K562 (cell line): Measurements from ENCODE around the gene SLC19A1. TPM values are rescaled to one million over a fixed set of nuclear protein-coding genes. Genes with fewer than 3 reads are reported as not detected.

Experiments used
- ATAC-seq: fragments of 200-7000 bp; cut with Tn5 transposase; 3 replicates; pipeline ENCODE4 v1.9.1; 2020; ENCODE audit warnings: moderate library complexity
- BruUV-seq: library from RNA; stranded (reverse); fragments of 400-500 nt; replicated peaks from 2 replicates; lab custom pipeline; 2021; lab: Mats Ljungman, UMichigan
- CTCF ChIA-PET: fragments of 300-600 bp; formaldehyde crosslinking; extraction: SDS; loops from one replicate; lab custom pipeline; 2021; ENCODE audit warnings: low intra/inter-chr PET ratio; lab: Yijun Ruan, JAX
- POLR2A ChIA-PET: fragments of 300-600, 350-650 bp; sonication (Branson Sonifier 250); formaldehyde crosslinking; extraction: SDS; loops from one replicate; lab custom pipeline; 2021; ENCODE audit warnings: antibody characterized with exemption, inconsistent platforms; lab: Yijun Ruan, JAX
- DNase-seq, 4 experiments: peaks; one replicate each; pipeline versions ENCODE4 v3.0.0 to v3.0.0-alpha.2; 2011 to 2018; ENCODE audit warnings: low spot score in 3 of 4, mixed read lengths in 3 of 4; ENCODE audit errors: extremely low read depth in 1 of 4
- FAIRE-seq: peaks from 2 replicates; lab custom pipeline; 2011; peaks lifted over from hg19 to GRCh38; lab: Jason Lieb, UNC
- H2AFZ ChIP-seq: 2 replicates; pipeline ENCODE4 v1.6.0; 2011; ENCODE audit warnings: low read depth, low read length, control low read depth, inconsistent platforms
- H3K27ac ChIP-seq: fragments of 200-600 bp; 3 replicates; pipeline ENCODE4 v1.8.0; 2011; ENCODE audit warnings: low read depth, mild to moderate bottlenecking, control low read depth, inconsistent platforms, low read length, moderate library complexity, mixed read lengths; ENCODE audit errors: extremely low read depth
- H3K27me3 ChIP-seq, 2 experiments: fragments of 300-600 bp in 1 of 2; 2 replicates in 1 of 2; 3 replicates in 1 of 2; pipeline versions ENCODE4 v1.6.0 to v1.8.0; 2011; ENCODE audit warnings: inconsistent platforms in 2 of 2, low read length in 2 of 2, mild to moderate bottlenecking in 1 of 2, mixed read lengths in 1 of 2, moderate library complexity in 1 of 2; ENCODE audit not compliant: control insufficient read depth in 2 of 2, insufficient read depth in 2 of 2
- H3K36me3 ChIP-seq: fragments of 300-600 bp; 3 replicates; pipeline ENCODE4 v1.8.0; 2011; ENCODE audit warnings: mild to moderate bottlenecking, low read length, inconsistent platforms; ENCODE audit not compliant: control insufficient read depth, insufficient read depth
- H3K4me1 ChIP-seq, 2 experiments: fragments of 200-600 bp in 1 of 2; replicated peaks in 1 of 2; 2 replicates in 1 of 2; 3 replicates in 1 of 2; pipeline versions ENCODE4 v1.5.1 to v1.8.0; 2011; ENCODE audit warnings: inconsistent platforms in 2 of 2, low read length in 2 of 2, mild to moderate bottlenecking in 1 of 2, mixed read lengths in 1 of 2, moderate library complexity in 1 of 2; ENCODE audit not compliant: control insufficient read depth in 2 of 2, insufficient read depth in 2 of 2
- H3K4me2 ChIP-seq: 2 replicates; pipeline ENCODE4 v1.6.1; 2011; ENCODE audit warnings: low read length, control low read depth, inconsistent platforms, mixed read lengths; ENCODE audit not compliant: insufficient read depth
- H3K4me3 ChIP-seq: fragments of 200-600 bp; sonication (generic), shearing (Covaris generic); 2 replicates; pipeline ENCODE4 v1.5.1; 2016; ENCODE audit warnings: control low read depth, inconsistent platforms
- H3K79me2 ChIP-seq: fragments of 200-600 bp; 3 replicates; pipeline ENCODE4 v1.8.0; 2011; ENCODE audit warnings: low read length, inconsistent platforms; ENCODE audit not compliant: control insufficient read depth, insufficient read depth
- H3K9ac ChIP-seq, 2 experiments: 2 replicates each; pipeline versions ENCODE4 v1.6.0 to v1.6.1; 2011; ENCODE audit warnings: low read depth in 2 of 2, low read length in 2 of 2, control low read depth in 1 of 2, inconsistent platforms in 1 of 2, mild to moderate bottlenecking in 1 of 2, mixed read lengths in 1 of 2; ENCODE audit not compliant: insufficient read depth in 1 of 2
- H3K9me1 ChIP-seq: one replicate; pipeline ENCODE4 v1.6.0; 2011; ENCODE audit warnings: inconsistent platforms, mild to moderate bottlenecking, low read length, moderate library complexity; ENCODE audit not compliant: control insufficient read depth, insufficient read depth
- H3K9me3 ChIP-seq: replicated peaks from 2 replicates; pipeline ENCODE4 v1.5.1; 2011; ENCODE audit warnings: low read depth, low read length, inconsistent platforms; ENCODE audit not compliant: control insufficient read depth, insufficient read depth
- H4K20me1 ChIP-seq: replicated peaks from 2 replicates; pipeline ENCODE4 v1.6.1; 2011; ENCODE audit warnings: low read length, inconsistent platforms, mixed read lengths; ENCODE audit not compliant: control insufficient read depth, insufficient read depth
- COPS2 ChIP-seq: fragments of 450-650 bp; conservative IDR thresholded peaks from 2 replicates; pipeline ENCODE4 v1.6.1; 2016; ENCODE audit warnings: mild to moderate bottlenecking, moderate library complexity
- CTCFL ChIP-seq: IDR thresholded peaks from 2 replicates; pipeline ENCODE4 v1.6.1; 2011; ENCODE audit warnings: borderline replicate concordance, low read depth, mild to moderate bottlenecking, moderate library complexity, low read length; ENCODE audit not compliant: insufficient read depth, poor library complexity, severe bottlenecking
- GATAD2A ChIP-seq: fragments of 450-650 bp; IDR thresholded peaks from 2 replicates; pipeline ENCODE4 v1.6.1; 2017
- HOMEZ ChIP-seq: fragments of 250-450 bp; sonication (Bioruptor Pico); IDR thresholded peaks from 2 replicates; pipeline ENCODE4 v1.4.0; 2020; ENCODE audit warnings: mild to moderate bottlenecking, moderate library complexity
- PCBP2 ChIP-seq: fragments of 200-400 bp; formaldehyde crosslinking; IDR thresholded peaks from 2 replicates; pipeline ENCODE4 v1.6.1; 2018; ENCODE audit warnings: low read length, low read depth, mild to moderate bottlenecking, moderate library complexity; ENCODE audit not compliant: poor library complexity, severe bottlenecking
- TCF7 ChIP-seq: sonication (generic); IDR thresholded peaks from 2 replicates; pipeline ENCODE4 v1.6.1; 2016; ENCODE audit warnings: antibody characterized with exemption, borderline replicate concordance
- ZNF512 ChIP-seq: IDR thresholded peaks from 2 replicates; pipeline ENCODE4 v1.6.1; 2016; ENCODE audit warnings: missing genetic modification characterization, missing compliant biosample characterization
- ZNF780A ChIP-seq: fragments of 250-450 bp; sonication (Bioruptor Pico); IDR thresholded peaks from 2 replicates; pipeline ENCODE4 v1.5.0; 2021; ENCODE audit warnings: mild to moderate bottlenecking
- WGBS: fragments of 100-300 bp; shearing (Covaris generic); methylation state at CpG from one replicate; pipeline ENCODE4 v1.1.6; 2016; ENCODE audit warnings: low coverage, mixed read lengths; ENCODE audit not compliant: insufficient coverage; ENCODE audit errors: missing lambda C conversion rate; 5-methylcytosine and 5-hydroxymethylcytosine counted together
- in situ Hi-C: fragments of 300-500 bp; cut with MboI; formaldehyde crosslinking; loops from 4 replicates; pipeline ENCODE4 v1.15.0; 2018; ENCODE audit warnings: inconsistent platforms, mixed read lengths
- intact Hi-C: fragments of 100-400 bp; cut with micrococcal nuclease; formaldehyde crosslinking; loops from 2 replicates; pipeline ENCODE4 v1.14.2; 2022
- polyA plus RNA-seq, 8 experiments: library from polyadenylated mRNA; depleted of rRNA in 4 of 8; stranded (reverse) in 5 of 8; unstranded in 3 of 8; fragments of >200 nt; fragmentation: Nextera tagmentation in 2 of 8; fragmentation: Illumina TruSeq in 1 of 8; extraction: Ambion mirVana in 2 of 8; extraction: Trizol in 1 of 8; gene quantifications; 2 replicates each; pipeline versions ENCODE4 v1.2.1 to v1.2.3, GENCODE V29; 2011 to 2014; ENCODE audit warnings: inconsistent platforms in 1 of 8, missing spikeins in 1 of 8
- total RNA-seq, 7 experiments: library from RNA; depleted of rRNA in 6 of 7; stranded (reverse); fragments of >200 nt in 6 of 7; fragmentation: Illumina TruSeq in 2 of 7; extraction: Trizol in 2 of 7; gene quantifications; 2 replicates each; pipeline versions ENCODE4 v1.2.1 to v1.2.3, GENCODE V29; 2011 to 2021; ENCODE audit warnings: low replicate concordance in 1 of 7
- TF ChIP-seq, protein P1 (sequence below): sonication (generic); formaldehyde crosslinking; IDR thresholded peaks from 2 replicates; pipeline ENCODE4 v1.8.0; 2022; ENCODE audit warnings: mild to moderate bottlenecking, missing genetic modification reagents

The SLC19A1 gene
- total and polyA plus RNA-seq, 9 of the 15 experiments (the other 6 are each of a cell fraction or from before 2014, with no cell fraction given), result 0.65 to 88.7 (median 12.0) TPM

DNA sequence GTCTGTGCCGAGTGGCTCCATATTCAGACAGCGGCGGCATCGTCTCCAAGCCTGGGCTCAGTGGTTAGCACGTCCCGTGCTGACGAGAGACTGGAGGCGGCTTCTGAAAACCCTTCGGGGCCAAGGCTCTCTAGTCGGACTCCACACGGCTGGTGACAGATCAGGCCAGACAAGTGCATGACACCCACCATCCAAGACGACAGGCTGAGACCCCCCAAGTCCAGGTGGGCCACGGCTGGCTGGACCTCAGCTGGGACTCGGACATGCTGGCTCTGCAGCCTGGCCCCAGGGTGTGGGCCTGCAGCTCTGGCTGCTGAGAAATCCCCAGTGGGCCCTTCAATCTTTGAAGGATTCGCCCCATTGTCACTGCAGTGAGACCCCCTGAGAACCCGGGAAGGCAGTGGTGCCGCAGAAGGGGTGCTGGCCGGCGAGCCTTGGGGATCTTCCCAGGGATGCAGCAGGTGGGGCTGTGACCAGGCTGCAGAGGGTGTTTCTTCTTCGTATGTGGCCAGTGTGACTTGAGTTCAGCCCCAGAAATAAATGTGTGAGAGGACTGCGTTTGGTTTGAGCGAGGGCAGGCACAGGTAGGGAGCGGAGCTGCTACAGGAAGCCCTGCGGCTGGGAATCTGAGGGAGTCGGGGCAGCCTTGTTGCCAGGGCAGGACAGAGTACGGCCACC, 15.9 kb upstream of the SLC19A1 start:
- no peak overlapping the region for H3K4me2 ChIP-seq
- ChIA-PET CTCF (no interaction called here), POLR2A (interaction anchor here (0.5 kb wide), 1 partner anchor 280 kb away, joined by 3 read pairs; no protein-coding TSS in a partner anchor)
- H3K27me3 ChIP-seq, result peaks cover 44 to 67% of the 10 kb centered on the region in 2 experiments
- H3K4me1 ChIP-seq, result peaks cover 3 to 39% of the 10 kb centered on the region in 2 experiments; a peak in 3 of 5 replicates
- no peak overlapping the region for H3K4me3 ChIP-seq
- in situ Hi-C loops, result loop anchor here (5.0 kb wide), 2 partner anchors 39 to 259 kb away; no protein-coding TSS in a partner anchor
- peaks cover 4% of the 10 kb centered on the region; the same call in 1 of the 2 replicates for H3K9me3 ChIP-seq
- DNase-seq, result no peak
- 11% methylated on average over 26 of the region's 26 CpGs for WGBS
- H3K27ac ChIP-seq, result no peak overlapping the region
- H4K20me1 ChIP-seq, result no peaks in the 10 kb centered on the region
- no peaks in the 10 kb centered on the region for H3K36me3 ChIP-seq
- BruUV-seq, result no TSS peak
- H3K79me2 ChIP-seq, result no peaks in the 10 kb centered on the region
- no peak overlapping the region for H2AFZ ChIP-seq
- intact Hi-C loops, result no loop called here
- no peak for ATAC-seq
- FAIRE-seq, result no peak
- no peaks in the 10 kb centered on the region for H3K9me1 ChIP-seq
- H3K9ac ChIP-seq, result peak overlapping the region in 1 of 2 experiments; percentile 28; a peak in 1 of 4 replicates
- TF ChIP-seq CTCFL (no peak), COPS2 (no peak), ZNF512 (tag) (no peak), TCF7 (no peak), GATAD2A (no peak), HOMEZ (CRISPR knock-in tag) (no peak), PCBP2 (no peak), ZNF780A (CRISPR knock-in tag) (no peak)
- TF ChIP-seq, protein P1, sequence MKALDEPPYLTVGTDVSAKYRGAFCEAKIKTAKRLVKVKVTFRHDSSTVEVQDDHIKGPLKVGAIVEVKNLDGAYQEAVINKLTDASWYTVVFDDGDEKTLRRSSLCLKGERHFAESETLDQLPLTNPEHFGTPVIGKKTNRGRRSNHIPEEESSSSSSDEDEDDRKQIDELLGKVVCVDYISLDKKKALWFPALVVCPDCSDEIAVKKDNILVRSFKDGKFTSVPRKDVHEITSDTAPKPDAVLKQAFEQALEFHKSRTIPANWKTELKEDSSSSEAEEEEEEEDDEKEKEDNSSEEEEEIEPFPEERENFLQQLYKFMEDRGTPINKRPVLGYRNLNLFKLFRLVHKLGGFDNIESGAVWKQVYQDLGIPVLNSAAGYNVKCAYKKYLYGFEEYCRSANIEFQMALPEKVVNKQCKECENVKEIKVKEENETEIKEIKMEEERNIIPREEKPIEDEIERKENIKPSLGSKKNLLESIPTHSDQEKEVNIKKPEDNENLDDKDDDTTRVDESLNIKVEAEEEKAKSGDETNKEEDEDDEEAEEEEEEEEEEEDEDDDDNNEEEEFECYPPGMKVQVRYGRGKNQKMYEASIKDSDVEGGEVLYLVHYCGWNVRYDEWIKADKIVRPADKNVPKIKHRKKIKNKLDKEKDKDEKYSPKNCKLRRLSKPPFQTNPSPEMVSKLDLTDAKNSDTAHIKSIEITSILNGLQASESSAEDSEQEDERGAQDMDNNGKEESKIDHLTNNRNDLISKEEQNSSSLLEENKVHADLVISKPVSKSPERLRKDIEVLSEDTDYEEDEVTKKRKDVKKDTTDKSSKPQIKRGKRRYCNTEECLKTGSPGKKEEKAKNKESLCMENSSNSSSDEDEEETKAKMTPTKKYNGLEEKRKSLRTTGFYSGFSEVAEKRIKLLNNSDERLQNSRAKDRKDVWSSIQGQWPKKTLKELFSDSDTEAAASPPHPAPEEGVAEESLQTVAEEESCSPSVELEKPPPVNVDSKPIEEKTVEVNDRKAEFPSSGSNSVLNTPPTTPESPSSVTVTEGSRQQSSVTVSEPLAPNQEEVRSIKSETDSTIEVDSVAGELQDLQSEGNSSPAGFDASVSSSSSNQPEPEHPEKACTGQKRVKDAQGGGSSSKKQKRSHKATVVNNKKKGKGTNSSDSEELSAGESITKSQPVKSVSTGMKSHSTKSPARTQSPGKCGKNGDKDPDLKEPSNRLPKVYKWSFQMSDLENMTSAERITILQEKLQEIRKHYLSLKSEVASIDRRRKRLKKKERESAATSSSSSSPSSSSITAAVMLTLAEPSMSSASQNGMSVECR (CRISPR knock-in tag), result no peak
